ENCODE results near the gene ZBTB45.

Gene ZBTB45

GRCh38 chr19:58538257-58539168 lies 18.9 kb upstream of the ZBTB45 start:
- DNase-seq (ENCODE audit: low read depth), result no peak

GRCh38 chr19:58536852-58537798 lies 17.5 kb upstream of the ZBTB45 start:
- no peak for DNase-seq (ENCODE audit: low read depth)

GRCh38 chr19:58535857-58536256 lies 16.2 kb upstream of the ZBTB45 start:
- no peak for DNase-seq (ENCODE audit: low read depth)

GRCh38 chr19:58531034-58531840 lies 11.6 kb upstream of the ZBTB45 start:
- no peak for DNase-seq (ENCODE audit: low read depth)

- no peak for DNase-seq (ENCODE audit: low read depth)
Observed at GRCh38 chr19:58529405-58529804, 9.8 kb upstream of the ZBTB45 start.

GRCh38 chr19:58522709-58523108 lies 3.1 kb upstream of the ZBTB45 start:
- DNase-seq (ENCODE audit: low read depth), result no peak

- no peak for DNase-seq (ENCODE audit: low read depth)
Observed at GRCh38 chr19:58521651-58522050, 2.0 kb upstream of the ZBTB45 start.

- no peak for DNase-seq (ENCODE audit: low read depth)
Observed at GRCh38 chr19:58520257-58520599, 618 bp upstream of the ZBTB45 start.

- peak; percentile 54 for DNase-seq (ENCODE audit: low read depth)
Observed at GRCh38 chr19:58519087-58519354, 589 bp downstream of the ZBTB45 start.

- no peak for DNase-seq (ENCODE audit: low read depth)
Observed at GRCh38 chr19:58518256-58519086, 1.1 kb downstream of the ZBTB45 start.

GRCh38 chr19:58516964-58517833 lies 2.4 kb downstream of the ZBTB45 start:
- DNase-seq (ENCODE audit: low read depth), result no peak

GRCh38 chr19:58516246-58516836 lies 3.3 kb downstream of the ZBTB45 start:
- DNase-seq (ENCODE audit: low read depth), result no peak

- no peak for DNase-seq (ENCODE audit: low read depth)
Observed at GRCh38 chr19:58515259-58515658, 4.4 kb downstream of the ZBTB45 start.

GRCh38 chr19:58514564-58515022 lies 5.0 kb downstream of the ZBTB45 start:
- DNase-seq (ENCODE audit: low read depth), result no peak

- DNase-seq (ENCODE audit: low read depth), result peak; percentile 61
Observed at GRCh38 chr19:58513694-58514563, 5.7 kb downstream of the ZBTB45 start.

- no peak for DNase-seq (ENCODE audit: low read depth)
Observed at GRCh38 chr19:58513213-58513693, 6.4 kb downstream of the ZBTB45 start.

- no peak for DNase-seq (ENCODE audit: low read depth)
Observed at GRCh38 chr19:58511353-58512208, 8.0 kb downstream of the ZBTB45 start, which contains the start of gene SLC27A5. Gene SLC27A5 (minus strand): TSS chr19:58511992. CDS start chr19:58511955, 37 bp downstream.
